ENCODE data around the gene JAML. TPM values are rescaled to one million over a fixed set of nuclear protein-coding genes. Genes with fewer than 3 reads are reported as not detected.

Gene JAML
- polyA plus RNA-seq, 1 donor (not counting 4 experiments of a cell fraction or from before 2014, with no cell fraction given) = 0.01 TPM

- Histone ChIP-seq H3K9ac (ENCODE audit: control insufficient read depth, extremely low read depth, insufficient read depth, low read length) (no peak overlapping the region), H3K36me3 (ENCODE audit: control insufficient read depth in 2 of 2, extremely low read depth in 1 of 2, insufficient read depth in 2 of 2, low read length in 2 of 2) (no peaks in the 10 kb centered on the region), H2AFZ (ENCODE audit: control insufficient read depth, low read length) (no peak overlapping the region), H3K9me3 (ENCODE audit: control insufficient read depth, low read depth, low read length) (no peaks in the 10 kb centered on the region), H3K27ac (ENCODE audit: control insufficient read depth, insufficient read depth, low read length) (no peak overlapping the region), H3K27me3 (ENCODE audit: control insufficient read depth, extremely low read depth, insufficient read depth, low read length) (no peaks in the 10 kb centered on the region), H3K4me1 (ENCODE audit: control insufficient read depth, extremely low read depth, insufficient read depth, low read length) (peaks cover 11% of the 10 kb centered on the region), H3K4me2 (ENCODE audit: control insufficient read depth, extremely low read depth, insufficient read depth, low read depth, low read length) (no peak overlapping the region), H3K4me3 (ENCODE audit: control insufficient read depth in 2 of 3, extremely low read depth in 1 of 3, insufficient read depth in 2 of 3, low read depth in 1 of 3, low read length in 3 of 3) (no peak overlapping the region), H3K79me2 (ENCODE audit: control insufficient read depth, insufficient read depth, low read length) (no peaks in the 10 kb centered on the region), H4K20me1 (ENCODE audit: control insufficient read depth, extremely low read depth, insufficient read depth, low read length) (no peaks in the 10 kb centered on the region), H3K9me1 (ENCODE audit: control insufficient read depth, extremely low read depth, insufficient read depth, low read length) (no peaks in the 10 kb centered on the region)
- no peak for TF ChIP-seq EZH2 (IDR thresholded peaks at IDR 0.05; ENCODE audit: low read length)
- TF ChIP-seq, protein P1, sequence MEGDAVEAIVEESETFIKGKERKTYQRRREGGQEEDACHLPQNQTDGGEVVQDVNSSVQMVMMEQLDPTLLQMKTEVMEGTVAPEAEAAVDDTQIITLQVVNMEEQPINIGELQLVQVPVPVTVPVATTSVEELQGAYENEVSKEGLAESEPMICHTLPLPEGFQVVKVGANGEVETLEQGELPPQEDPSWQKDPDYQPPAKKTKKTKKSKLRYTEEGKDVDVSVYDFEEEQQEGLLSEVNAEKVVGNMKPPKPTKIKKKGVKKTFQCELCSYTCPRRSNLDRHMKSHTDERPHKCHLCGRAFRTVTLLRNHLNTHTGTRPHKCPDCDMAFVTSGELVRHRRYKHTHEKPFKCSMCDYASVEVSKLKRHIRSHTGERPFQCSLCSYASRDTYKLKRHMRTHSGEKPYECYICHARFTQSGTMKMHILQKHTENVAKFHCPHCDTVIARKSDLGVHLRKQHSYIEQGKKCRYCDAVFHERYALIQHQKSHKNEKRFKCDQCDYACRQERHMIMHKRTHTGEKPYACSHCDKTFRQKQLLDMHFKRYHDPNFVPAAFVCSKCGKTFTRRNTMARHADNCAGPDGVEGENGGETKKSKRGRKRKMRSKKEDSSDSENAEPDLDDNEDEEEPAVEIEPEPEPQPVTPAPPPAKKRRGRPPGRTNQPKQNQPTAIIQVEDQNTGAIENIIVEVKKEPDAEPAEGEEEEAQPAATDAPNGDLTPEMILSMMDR (optimal IDR thresholded peaks at IDR 0.05 in 1 of 3, IDR thresholded peaks at IDR 0.05 in 1 of 3, conservative IDR thresholded peaks at IDR 0.05 in 1 of 3; ENCODE audit: extremely low read depth in 1 of 3, insufficient read depth in 2 of 3, low read length in 3 of 3) = no peak
- dilution Hi-C loops (cut with MboI; ENCODE audit: extremely low pct_ligation_motif_present, low sequenced_read_pairs) = no loop called here
- DNase-seq (ENCODE audit: low read depth, low spot score) (no peak), FAIRE-seq (no peak)
These were observed 56.9 kb downstream of the JAML start for GRCh38 chr11:118167906-118168305.

GRCh38 chr11:118167253-118167652 is 57.6 kb downstream of the JAML start:
- DNase-seq (ENCODE audit: low read depth, low spot score) (no peak), FAIRE-seq (no peak)
- H3K9me3 ChIP-seq (ENCODE audit: control insufficient read depth, low read depth, low read length) = no peaks in the 10 kb centered on the region
- no peaks in the 10 kb centered on the region for H3K27me3 ChIP-seq (ENCODE audit: control insufficient read depth, extremely low read depth, insufficient read depth, low read length)
- no peaks in the 10 kb centered on the region for H3K9me1 ChIP-seq (ENCODE audit: control insufficient read depth, extremely low read depth, insufficient read depth, low read length)
- H3K79me2 ChIP-seq (ENCODE audit: control insufficient read depth, insufficient read depth, low read length) = no peaks in the 10 kb centered on the region
- H3K27ac ChIP-seq (ENCODE audit: control insufficient read depth, insufficient read depth, low read length) = no peak overlapping the region
- dilution Hi-C loops (cut with MboI; ENCODE audit: extremely low pct_ligation_motif_present, low sequenced_read_pairs) = no loop called here
- peaks cover 11% of the 10 kb centered on the region for H3K4me1 ChIP-seq (ENCODE audit: control insufficient read depth, extremely low read depth, insufficient read depth, low read length)
- H3K36me3 ChIP-seq (ENCODE audit: control insufficient read depth in 2 of 2, extremely low read depth in 1 of 2, insufficient read depth in 2 of 2, low read length in 2 of 2) = no peaks in the 10 kb centered on the region
- H3K4me2 ChIP-seq (ENCODE audit: control insufficient read depth, extremely low read depth, insufficient read depth, low read depth, low read length) = no peak overlapping the region
- H2AFZ ChIP-seq (ENCODE audit: control insufficient read depth, low read length) = no peak overlapping the region
- no peak overlapping the region for H3K4me3 ChIP-seq (ENCODE audit: control insufficient read depth in 2 of 3, extremely low read depth in 1 of 3, insufficient read depth in 2 of 3, low read depth in 1 of 3, low read length in 3 of 3)
- no peaks in the 10 kb centered on the region for H4K20me1 ChIP-seq (ENCODE audit: control insufficient read depth, extremely low read depth, insufficient read depth, low read length)
- no peak overlapping the region for H3K9ac ChIP-seq (ENCODE audit: control insufficient read depth, extremely low read depth, insufficient read depth, low read length)
- no peak for TF ChIP-seq EZH2 (IDR thresholded peaks at IDR 0.05; ENCODE audit: low read length)
- TF ChIP-seq, protein P1 (optimal IDR thresholded peaks at IDR 0.05 in 1 of 3, IDR thresholded peaks at IDR 0.05 in 1 of 3, conservative IDR thresholded peaks at IDR 0.05 in 1 of 3; ENCODE audit: extremely low read depth in 1 of 3, insufficient read depth in 2 of 3, low read length in 3 of 3) = no peak
